ENCODE results near the gene BOLA3. TPM values are rescaled to one million over a fixed set of nuclear protein-coding genes. Genes with fewer than 3 reads are reported as not detected.

Gene BOLA3
- polyA plus RNA-seq, 1 donor from 2014 or later = 89.1 TPM

DNA sequence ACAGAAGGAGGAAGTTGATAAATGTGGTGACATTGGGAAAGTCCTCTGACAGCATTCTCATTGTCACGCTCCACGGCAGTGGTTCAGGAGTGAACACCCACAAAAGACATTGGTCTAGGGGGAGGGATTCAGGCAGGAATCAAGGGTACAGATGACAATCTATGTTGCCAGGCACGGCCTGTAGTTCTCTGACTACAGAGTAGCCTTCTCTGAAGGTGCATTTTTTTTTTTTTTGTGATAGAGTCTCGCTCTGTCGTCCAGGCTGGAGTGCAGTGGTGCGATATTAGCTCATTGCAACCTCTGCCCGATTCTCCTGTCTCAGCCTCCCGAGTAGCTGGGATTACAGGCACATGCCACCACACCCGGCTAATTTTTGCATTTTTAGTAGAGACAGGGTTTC, 38.3 kb upstream of the BOLA3 start:
- no peaks in the 10 kb centered on the region for H3K79me2 ChIP-seq (replicated peaks; ENCODE audit: insufficient read depth, low read length)
- no peaks in the 10 kb centered on the region for H3K27me3 ChIP-seq (ENCODE audit: insufficient read depth, low read depth, low read length)
- H3K4me2 ChIP-seq (ENCODE audit: low read length) = no peak overlapping the region
- no peaks in the 10 kb centered on the region for H4K20me1 ChIP-seq (ENCODE audit: insufficient read depth)
- no peaks in the 10 kb centered on the region for H3K9me2 ChIP-seq (ENCODE audit: insufficient read depth, low read length)
- no peak overlapping the region for H3K27ac ChIP-seq (ENCODE audit: low read length)
- no peak overlapping the region for H2AFZ ChIP-seq (ENCODE audit: low read depth, low read length)
- H3K36me3 ChIP-seq (ENCODE audit: insufficient read depth, low read length) = no peaks in the 10 kb centered on the region
- no peaks in the 10 kb centered on the region for H3K9me3 ChIP-seq (ENCODE audit: low read length)
- H3K4me3 ChIP-seq (ENCODE audit: low read length) = no peak overlapping the region
- H3F3A ChIP-seq (ENCODE audit: insufficient read depth, low read length, poor library complexity, severe bottlenecking) = no peaks in the 10 kb centered on the region
- TF ChIP-seq, protein P1, sequence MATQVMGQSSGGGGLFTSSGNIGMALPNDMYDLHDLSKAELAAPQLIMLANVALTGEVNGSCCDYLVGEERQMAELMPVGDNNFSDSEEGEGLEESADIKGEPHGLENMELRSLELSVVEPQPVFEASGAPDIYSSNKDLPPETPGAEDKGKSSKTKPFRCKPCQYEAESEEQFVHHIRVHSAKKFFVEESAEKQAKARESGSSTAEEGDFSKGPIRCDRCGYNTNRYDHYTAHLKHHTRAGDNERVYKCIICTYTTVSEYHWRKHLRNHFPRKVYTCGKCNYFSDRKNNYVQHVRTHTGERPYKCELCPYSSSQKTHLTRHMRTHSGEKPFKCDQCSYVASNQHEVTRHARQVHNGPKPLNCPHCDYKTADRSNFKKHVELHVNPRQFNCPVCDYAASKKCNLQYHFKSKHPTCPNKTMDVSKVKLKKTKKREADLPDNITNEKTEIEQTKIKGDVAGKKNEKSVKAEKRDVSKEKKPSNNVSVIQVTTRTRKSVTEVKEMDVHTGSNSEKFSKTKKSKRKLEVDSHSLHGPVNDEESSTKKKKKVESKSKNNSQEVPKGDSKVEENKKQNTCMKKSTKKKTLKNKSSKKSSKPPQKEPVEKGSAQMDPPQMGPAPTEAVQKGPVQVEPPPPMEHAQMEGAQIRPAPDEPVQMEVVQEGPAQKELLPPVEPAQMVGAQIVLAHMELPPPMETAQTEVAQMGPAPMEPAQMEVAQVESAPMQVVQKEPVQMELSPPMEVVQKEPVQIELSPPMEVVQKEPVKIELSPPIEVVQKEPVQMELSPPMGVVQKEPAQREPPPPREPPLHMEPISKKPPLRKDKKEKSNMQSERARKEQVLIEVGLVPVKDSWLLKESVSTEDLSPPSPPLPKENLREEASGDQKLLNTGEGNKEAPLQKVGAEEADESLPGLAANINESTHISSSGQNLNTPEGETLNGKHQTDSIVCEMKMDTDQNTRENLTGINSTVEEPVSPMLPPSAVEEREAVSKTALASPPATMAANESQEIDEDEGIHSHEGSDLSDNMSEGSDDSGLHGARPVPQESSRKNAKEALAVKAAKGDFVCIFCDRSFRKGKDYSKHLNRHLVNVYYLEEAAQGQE (IDR thresholded peaks at IDR 0.05; ENCODE audit: borderline replicate concordance) = no peak
- TF ChIP-seq EZH2 (IDR thresholded peaks at IDR 0.05; ENCODE audit: borderline replicate concordance, insufficient read depth, low read length, poor library complexity, severe bottlenecking) = no peak
- TF ChIP-seq SMC3 (conservative IDR thresholded peaks at IDR 0.05; ENCODE audit: poor library complexity) = no peak
- TF ChIP-seq TAF1 (IDR thresholded peaks at IDR 0.05; ENCODE audit: low read depth) = no peak
- TF ChIP-seq RAD21 (conservative IDR thresholded peaks at IDR 0.05) = no peak
- no peak for TF ChIP-seq MXI1 (conservative IDR thresholded peaks at IDR 0.05; ENCODE audit: poor library complexity, severe bottlenecking)
- TF ChIP-seq, protein P2, sequence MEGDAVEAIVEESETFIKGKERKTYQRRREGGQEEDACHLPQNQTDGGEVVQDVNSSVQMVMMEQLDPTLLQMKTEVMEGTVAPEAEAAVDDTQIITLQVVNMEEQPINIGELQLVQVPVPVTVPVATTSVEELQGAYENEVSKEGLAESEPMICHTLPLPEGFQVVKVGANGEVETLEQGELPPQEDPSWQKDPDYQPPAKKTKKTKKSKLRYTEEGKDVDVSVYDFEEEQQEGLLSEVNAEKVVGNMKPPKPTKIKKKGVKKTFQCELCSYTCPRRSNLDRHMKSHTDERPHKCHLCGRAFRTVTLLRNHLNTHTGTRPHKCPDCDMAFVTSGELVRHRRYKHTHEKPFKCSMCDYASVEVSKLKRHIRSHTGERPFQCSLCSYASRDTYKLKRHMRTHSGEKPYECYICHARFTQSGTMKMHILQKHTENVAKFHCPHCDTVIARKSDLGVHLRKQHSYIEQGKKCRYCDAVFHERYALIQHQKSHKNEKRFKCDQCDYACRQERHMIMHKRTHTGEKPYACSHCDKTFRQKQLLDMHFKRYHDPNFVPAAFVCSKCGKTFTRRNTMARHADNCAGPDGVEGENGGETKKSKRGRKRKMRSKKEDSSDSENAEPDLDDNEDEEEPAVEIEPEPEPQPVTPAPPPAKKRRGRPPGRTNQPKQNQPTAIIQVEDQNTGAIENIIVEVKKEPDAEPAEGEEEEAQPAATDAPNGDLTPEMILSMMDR (IDR thresholded peaks at IDR 0.05; ENCODE audit: poor library complexity, severe bottlenecking) = no peak
- no peak for TF ChIP-seq EP300 (conservative IDR thresholded peaks at IDR 0.05; ENCODE audit: poor library complexity, severe bottlenecking)
- TF ChIP-seq POLR2AphosphoS5 (IDR thresholded peaks at IDR 0.05) = no peak
- no peak overlapping the region for H3K9ac ChIP-seq (ENCODE audit: low read length)

DNA sequence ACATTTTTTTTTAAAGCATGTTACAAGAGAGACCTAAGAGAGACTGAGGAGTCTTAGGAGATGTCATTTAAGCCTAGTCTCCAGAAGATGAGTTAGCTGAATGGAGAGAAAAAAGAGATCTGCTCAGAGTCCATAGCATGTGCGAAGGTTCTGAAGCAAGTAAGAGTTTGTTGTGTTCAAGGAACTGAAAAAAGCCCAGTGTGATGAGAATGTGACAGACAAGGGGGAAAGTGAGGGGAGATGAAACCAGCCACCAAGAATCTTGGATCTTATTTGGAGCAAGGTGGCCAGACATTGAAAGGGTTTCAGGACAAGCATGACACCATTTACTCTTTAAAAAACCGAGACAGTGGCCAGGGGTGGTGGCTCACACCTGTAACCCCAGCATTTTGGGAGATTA, 36.2 kb upstream of the BOLA3 start:
- H2AFZ ChIP-seq (ENCODE audit: low read depth, low read length) = no peak overlapping the region
- H3K79me2 ChIP-seq (replicated peaks; ENCODE audit: insufficient read depth, low read length) = no peaks in the 10 kb centered on the region
- H3K9me3 ChIP-seq (ENCODE audit: low read length) = no peaks in the 10 kb centered on the region
- TF ChIP-seq TAF1 (IDR thresholded peaks at IDR 0.05; ENCODE audit: low read depth) = no peak
- no peak for TF ChIP-seq RAD21 (conservative IDR thresholded peaks at IDR 0.05)
- no peak for TF ChIP-seq MXI1 (conservative IDR thresholded peaks at IDR 0.05; ENCODE audit: poor library complexity, severe bottlenecking)
- TF ChIP-seq, protein P2 (IDR thresholded peaks at IDR 0.05; ENCODE audit: poor library complexity, severe bottlenecking) = no peak
- TF ChIP-seq EP300 (conservative IDR thresholded peaks at IDR 0.05; ENCODE audit: poor library complexity, severe bottlenecking) = no peak
- no peak overlapping the region for H3K4me3 ChIP-seq (ENCODE audit: low read length)
- H3K36me3 ChIP-seq (ENCODE audit: insufficient read depth, low read length) = no peaks in the 10 kb centered on the region
- H3K27ac ChIP-seq (ENCODE audit: low read length) = no peak overlapping the region
- H3K9me2 ChIP-seq (ENCODE audit: insufficient read depth, low read length) = no peaks in the 10 kb centered on the region
- H3K9ac ChIP-seq (ENCODE audit: low read length) = no peak overlapping the region
- H3K4me2 ChIP-seq (ENCODE audit: low read length) = no peak overlapping the region
- H3K27me3 ChIP-seq (ENCODE audit: insufficient read depth, low read depth, low read length) = no peaks in the 10 kb centered on the region
- H3F3A ChIP-seq (ENCODE audit: insufficient read depth, low read length, poor library complexity, severe bottlenecking) = no peaks in the 10 kb centered on the region
- no peaks in the 10 kb centered on the region for H4K20me1 ChIP-seq (ENCODE audit: insufficient read depth)
